Gastroesophageal sphincter (tissue), 3 donors: ENCODE data around the gene CXCL1.

Source experiments
- CTCF ChIP-seq, 4 experiments: fragments of 200-600 bp in 2 of 4; fragments of 450-650 bp in 2 of 4; sonication (generic) in 1 of 4; IDR thresholded peaks; one replicate each; pipeline ENCODE4 v1.5.1; 2017 to 2019; ENCODE audit warnings: antibody characterized with exemption in 4 of 4, mild to moderate bottlenecking in 2 of 4, moderate library complexity in 2 of 4
- EP300 ChIP-seq: sonication (generic); formaldehyde crosslinking; IDR thresholded peaks from one replicate; pipeline ENCODE4 v1.6.1; 2017; ENCODE audit warnings: antibody characterized with exemption, mild to moderate bottlenecking
- POLR2AphosphoS5 ChIP-seq: sonication (generic); formaldehyde crosslinking; IDR thresholded peaks from one replicate; pipeline ENCODE4 v1.6.1; 2017; ENCODE audit warnings: antibody characterized with exemption

GRCh38 chr4:73866246-73866645 is 2.9 kb upstream of the CXCL1 start:
- TF ChIP-seq EP300 (no peak), CTCF (IDR thresholded peaks at IDR 0.05) (no peak), POLR2AphosphoS5 (no peak)
